IMR-90 (cell line): ENCODE results near the gene RNF130. TPM values are rescaled to one million over a fixed set of nuclear protein-coding genes. Genes with fewer than 3 reads are reported as not detected.

Experiments
- ATAC-seq: fragments of 200-7000 bp; cut with Tn5 transposase; 2 replicates; pipeline ENCODE4 v1.9.1; 2020; ENCODE audit warnings: low read depth, mild to moderate bottlenecking, moderate library complexity
- BruUV-seq: library from RNA; stranded (reverse); fragments of 400-500 nt; replicated peaks from 2 replicates; lab custom pipeline; 2021; lab: Mats Ljungman, UMichigan
- CTCF ChIA-PET: fragments of 300-600 bp; formaldehyde crosslinking; extraction: SDS; loops from one replicate; lab custom pipeline; 2021; ENCODE audit warnings: antibody characterized with exemption; lab: Yijun Ruan, JAX
- POLR2A ChIA-PET: fragments of 300-600 bp; sonication (Branson Sonifier 250); formaldehyde crosslinking; loops from one replicate; lab custom pipeline; 2022; ENCODE audit warnings: antibody characterized with exemption; ENCODE audit not compliant: unreplicated experiment; lab: Charles Lee
- DNase-seq: peaks from one replicate; pipeline ENCODE4 v3.0.0; 2013
- H2AFZ ChIP-seq: replicated peaks from 2 replicates; pipeline ENCODE3; 2013; ENCODE audit warnings: low read length, mild to moderate bottlenecking; ENCODE audit not compliant: poor library complexity
- H2AK5ac ChIP-seq: 2 replicates; pipeline ENCODE4 v1.6.1; 2013; ENCODE audit warnings: low read depth, low read length, inconsistent platforms
- H2AK9ac ChIP-seq: replicated peaks from 2 replicates; pipeline ENCODE3; 2013; ENCODE audit warnings: mild to moderate bottlenecking, low read depth, low read length, moderate library complexity; ENCODE audit not compliant: poor library complexity
- H2BK120ac ChIP-seq: 2 replicates; pipeline ENCODE4 v1.6.1; 2013; ENCODE audit warnings: low read depth, low read length, inconsistent platforms
- H2BK15ac ChIP-seq: 3 replicates; pipeline ENCODE4 v1.6.1; 2013; ENCODE audit warnings: low read depth, low read length, inconsistent platforms
- H2BK20ac ChIP-seq: 2 replicates; pipeline ENCODE4 v1.6.1; 2013; ENCODE audit warnings: low read depth, mild to moderate bottlenecking, inconsistent platforms, low read length, moderate library complexity
- H2BK5ac ChIP-seq: 2 replicates; pipeline ENCODE4 v1.6.1; 2013; ENCODE audit warnings: mild to moderate bottlenecking, low read depth, low read length, inconsistent platforms; ENCODE audit not compliant: poor library complexity, severe bottlenecking
- H3K14ac ChIP-seq: replicated peaks from 2 replicates; pipeline ENCODE4 v1.6.1; 2013; ENCODE audit warnings: low read depth, low read length, inconsistent platforms
- H3K18ac ChIP-seq: 2 replicates; pipeline ENCODE4 v1.6.1; 2013; ENCODE audit warnings: low read depth, low read length, control low read depth
- H3K23ac ChIP-seq: 2 replicates; pipeline ENCODE4 v1.6.1; 2013; ENCODE audit warnings: low read depth, low read length, inconsistent platforms
- H3K27ac ChIP-seq: 2 replicates; pipeline ENCODE4 v1.5.1; 2013; ENCODE audit warnings: mild to moderate bottlenecking, control low read depth, low read length; ENCODE audit not compliant: insufficient read depth
- H3K27me3 ChIP-seq: 2 replicates; pipeline ENCODE4 v1.6.1; 2013; ENCODE audit warnings: low read length; ENCODE audit not compliant: control insufficient read depth, insufficient read depth
- H3K36me3 ChIP-seq: 2 replicates; pipeline ENCODE4 v1.6.1; 2013; ENCODE audit warnings: low read length, mixed read lengths; ENCODE audit not compliant: control insufficient read depth, insufficient read depth
- H3K4ac ChIP-seq: 2 replicates; pipeline ENCODE4 v1.6.1; 2013; ENCODE audit warnings: low read depth, low read length, inconsistent platforms
- H3K4me1 ChIP-seq: 2 replicates; pipeline ENCODE4 v1.6.1; 2013; ENCODE audit warnings: low read length, mixed read lengths; ENCODE audit not compliant: control insufficient read depth, insufficient read depth
- H3K4me2 ChIP-seq: 2 replicates; pipeline ENCODE4 v1.6.1; 2013; ENCODE audit warnings: low read depth, mild to moderate bottlenecking, control low read depth, low read length, moderate library complexity
- H3K4me3 ChIP-seq: 2 replicates; pipeline ENCODE4 v1.5.1; 2013; ENCODE audit warnings: low read depth, mild to moderate bottlenecking, control low read depth, low read length, moderate library complexity; ENCODE audit not compliant: insufficient read depth
- H3K56ac ChIP-seq: 2 replicates; pipeline ENCODE4 v1.6.1; 2013; ENCODE audit warnings: low read length, inconsistent platforms; ENCODE audit not compliant: insufficient read depth; ENCODE audit errors: extremely low read depth
- H3K79me1 ChIP-seq, 2 experiments: 2 replicates each; pipeline ENCODE4 v1.6.1; 2013; ENCODE audit warnings: low read length in 2 of 2, inconsistent platforms in 1 of 2, low read depth in 1 of 2
- H3K9ac ChIP-seq: 2 replicates; pipeline ENCODE4 v1.6.1; 2013; ENCODE audit warnings: low read depth, low read length, control low read depth
- H3K9me1 ChIP-seq: 2 replicates; pipeline ENCODE4 v1.6.1; 2013; ENCODE audit warnings: low read length, inconsistent platforms; ENCODE audit not compliant: insufficient read depth
- H3K9me3 ChIP-seq: 2 replicates; pipeline ENCODE4 v1.6.1; 2013; ENCODE audit warnings: low read length; ENCODE audit not compliant: control insufficient read depth, insufficient read depth
- H4K20me1 ChIP-seq: 2 replicates; pipeline ENCODE4 v1.6.1; 2013; ENCODE audit warnings: low read length, inconsistent platforms; ENCODE audit not compliant: insufficient read depth
- H4K5ac ChIP-seq: 2 replicates; pipeline ENCODE4 v1.6.1; 2013; ENCODE audit warnings: mild to moderate bottlenecking, low read depth, low read length, control low read depth
- H4K8ac ChIP-seq, 2 experiments: 2 replicates each; pipeline ENCODE4 v1.6.1; 2013; ENCODE audit warnings: low read depth in 2 of 2, low read length in 2 of 2, control low read depth in 1 of 2, inconsistent platforms in 1 of 2
- H4K91ac ChIP-seq: 2 replicates; pipeline ENCODE4 v1.6.1; 2013; ENCODE audit warnings: low read depth, low read length, inconsistent platforms; ENCODE audit not compliant: insufficient read depth
- CHD1 ChIP-seq: IDR thresholded peaks from 2 replicates; pipeline ENCODE4 v1.6.1; 2012; ENCODE audit warnings: low read depth, low read length, improper control_type of control experiment
- WGBS, 2 experiments: methylation state at CpG; one replicate each; pipeline versions ENCODE4 v1.1.5 to v1.1.7; 2013; ENCODE audit warnings: missing lambda C conversion rate in 2 of 2; ENCODE audit not compliant: insufficient read length in 1 of 2; ENCODE audit errors: extremely low coverage in 2 of 2; 5-methylcytosine and 5-hydroxymethylcytosine counted together
- dilution Hi-C: fragments of 300-500 bp; cut with HindIII; formaldehyde crosslinking; loops from one replicate; pipeline ENCODE4 v1.14.3; 2018; ENCODE audit warnings: low sequenced_read_pairs; ENCODE audit not compliant: unreplicated experiment
- in situ Hi-C: fragments of 300-500 bp; cut with MboI; formaldehyde crosslinking; loops from 3 replicates; pipeline ENCODE4 v1.14.3; 2019; ENCODE audit warnings: low sequenced_read_pairs, inconsistent platforms, mixed read lengths
- intact Hi-C: fragments of 100-400 bp; cut with micrococcal nuclease; formaldehyde crosslinking; loops from 2 replicates; pipeline ENCODE4 v1.10.0; 2022
- polyA plus RNA-seq, 3 experiments: library from polyadenylated mRNA; depleted of rRNA; stranded (reverse); fragments of >200 nt; gene quantifications; 2 replicates each; pipeline ENCODE4 v1.2.3, GENCODE V29; 2012; ENCODE audit warnings: low replicate concordance in 1 of 3
- total RNA-seq: library from RNA; depleted of rRNA; stranded (reverse); fragments of >200 nt; gene quantifications from 2 replicates; pipeline ENCODE4 v1.2.3, GENCODE V29; 2012
- TF ChIP-seq, protein P1 (sequence below): fragments of 150-350 bp; IDR thresholded peaks from 2 replicates; pipeline ENCODE4 v1.6.1; 2017; ENCODE audit warnings: mild to moderate bottlenecking, antibody characterized with exemption, low read length, low read depth

Gene RNF130
- total and polyA plus RNA-seq, 2 of the 4 experiments (the other 2 are of a cell fraction): 12.9 to 21.7 TPM

DNA sequence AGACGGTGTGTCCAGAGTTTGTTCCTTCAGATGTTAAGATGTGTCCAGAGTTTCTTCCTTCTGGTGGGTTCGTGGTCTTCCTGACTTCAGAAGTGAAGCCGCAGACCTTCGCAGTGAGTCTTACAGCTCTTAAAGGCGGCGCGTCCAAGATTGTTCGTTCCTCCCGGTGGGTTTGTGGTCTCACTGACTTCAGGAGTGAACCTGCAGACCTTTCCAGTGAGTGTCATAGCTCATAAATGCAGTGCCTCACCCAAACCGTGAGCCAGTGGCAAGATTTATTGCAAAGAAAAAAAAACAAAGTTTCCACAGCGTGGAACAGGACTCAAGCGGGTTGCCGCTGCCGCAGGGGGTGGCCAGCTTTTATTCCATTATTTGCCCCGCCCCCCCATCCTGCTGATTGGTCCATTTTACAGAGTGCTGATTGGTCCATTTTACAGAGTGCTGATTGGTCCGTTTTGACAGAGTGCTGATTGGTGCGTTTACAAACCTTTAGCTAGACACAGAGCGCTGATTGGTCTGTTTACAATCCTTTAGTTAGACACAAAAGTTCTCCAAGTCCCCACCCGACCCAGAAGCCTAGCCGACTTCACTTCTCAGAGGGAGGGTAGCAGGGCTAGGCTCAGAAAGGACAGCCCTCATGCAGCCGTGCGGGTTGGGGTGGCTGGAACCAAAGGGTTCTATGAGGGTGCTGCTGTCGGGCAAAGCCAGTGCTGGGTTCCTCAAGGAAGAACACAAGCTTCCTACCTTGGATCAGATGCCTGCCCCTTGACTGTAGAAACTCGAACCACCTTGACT lies 9.1 kb upstream of the RNF130 start:
- H4K20me1 ChIP-seq: no peaks in the 10 kb centered on the region
- no peak overlapping the region for H4K8ac ChIP-seq
- no peak overlapping the region for H2BK5ac ChIP-seq
- H3K27ac ChIP-seq: no peak overlapping the region
- H3K9ac ChIP-seq: no peak overlapping the region
- no peak overlapping the region for H4K91ac ChIP-seq
- no peak overlapping the region for H3K56ac ChIP-seq
- no peak overlapping the region for H2AFZ ChIP-seq
- WGBS, 2 experiments: 95% methylated on average over 8 of the region's 24 CpGs; no CpG with 5 or more reads in 1 of the 2 experiments
- in situ Hi-C loops: no loop called here
- intact Hi-C loops: no loop called here
- dilution Hi-C loops: no loop called here
- no peak overlapping the region for H2BK15ac ChIP-seq
- ATAC-seq: no peak
- H3K4me2 ChIP-seq: no peak overlapping the region
- no peak overlapping the region for H2AK9ac ChIP-seq
- no peak overlapping the region for H3K4me3 ChIP-seq
- no peak overlapping the region for H2BK120ac ChIP-seq
- no peak overlapping the region for H3K23ac ChIP-seq
- no peaks in the 10 kb centered on the region for H3K9me3 ChIP-seq
- ChIA-PET CTCF (interaction anchor here (0.6 kb wide), 1 partner anchor 17 kb away, joined by 3 read pairs; no protein-coding TSS in a partner anchor), POLR2A (no interaction called here)
- H3K4ac ChIP-seq: no peak overlapping the region
- no peaks in the 10 kb centered on the region for H3K9me1 ChIP-seq
- H3K79me1 ChIP-seq: no peaks in the 10 kb centered on the region
- H3K18ac ChIP-seq: no peak overlapping the region
- H4K5ac ChIP-seq: no peak overlapping the region
- no peak overlapping the region for H2AK5ac ChIP-seq
- BruUV-seq: no TSS peak
- peaks cover 22% of the 10 kb centered on the region; the same call in 1 of the 2 replicates for H3K27me3 ChIP-seq
- H3K4me1 ChIP-seq: no peaks in the 10 kb centered on the region
- H2BK20ac ChIP-seq: no peak overlapping the region
- no peak for TF ChIP-seq CHD1
- TF ChIP-seq, protein P1, sequence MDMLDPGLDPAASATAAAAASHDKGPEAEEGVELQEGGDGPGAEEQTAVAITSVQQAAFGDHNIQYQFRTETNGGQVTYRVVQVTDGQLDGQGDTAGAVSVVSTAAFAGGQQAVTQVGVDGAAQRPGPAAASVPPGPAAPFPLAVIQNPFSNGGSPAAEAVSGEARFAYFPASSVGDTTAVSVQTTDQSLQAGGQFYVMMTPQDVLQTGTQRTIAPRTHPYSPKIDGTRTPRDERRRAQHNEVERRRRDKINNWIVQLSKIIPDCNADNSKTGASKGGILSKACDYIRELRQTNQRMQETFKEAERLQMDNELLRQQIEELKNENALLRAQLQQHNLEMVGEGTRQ: no peak
- no peak overlapping the region for H3K14ac ChIP-seq
- no peaks in the 10 kb centered on the region for H3K36me3 ChIP-seq
- no peak for DNase-seq
